ENCODE results near the gene BAD.
A peak's percentile ranks its signal among the peaks of the same experiment; 100 is the strongest.

Gene BAD

GRCh38 chr11:64305075-64305690 is 20.7 kb upstream of the BAD start, which contains the start of gene ESRRA:
Gene ESRRA, plus strand, starts transcription at chr11:64305524. Its CDS starts 1,656 bp downstream, at chr11:64307180.
- H3K9me2 ChIP-seq (replicated peaks; ENCODE audit: insufficient read depth, low read length) = no peaks in the 10 kb centered on the region
- H3F3A ChIP-seq (ENCODE audit: insufficient read depth, low read length) = peaks cover 24% of the 10 kb centered on the region
- H3K4me3 ChIP-seq (ENCODE audit: low read length) = peak within 1 kb of the TSS; percentile 83
- peak within 1 kb of the TSS; percentile 26; the same call in 1 of the 2 replicates for H2AFZ ChIP-seq (ENCODE audit: low read length)
- H3K79me2 ChIP-seq (ENCODE audit: low read length) = peaks cover 36% of the 10 kb centered on the region
- no peaks in the 10 kb centered on the region for H3K36me3 ChIP-seq (replicated peaks; ENCODE audit: insufficient read depth, low read length)
- no peaks in the 10 kb centered on the region for H4K20me1 ChIP-seq (ENCODE audit: insufficient read depth, low read length)
- peak within 1 kb of the TSS; percentile 99 for H3K9ac ChIP-seq (ENCODE audit: low read length)
- H3K4me1 ChIP-seq (ENCODE audit: low read length) = peaks cover 24% of the 10 kb centered on the region
- H3K27ac ChIP-seq (ENCODE audit: low read length) = peak within 1 kb of the TSS; percentile 99
- TF ChIP-seq EZH2 (optimal IDR thresholded peaks at IDR 0.05; ENCODE audit: low read depth, low read length) (no peak), CTCF (IDR thresholded peaks at IDR 0.05; ENCODE audit: low read length) (no peak), EZH2phosphoT487 (IDR thresholded peaks at IDR 0.05; ENCODE audit: low read length) (no peak)
- peak within 1 kb of the TSS; percentile 87 for H3K4me2 ChIP-seq (ENCODE audit: low read depth, low read length)
- peak; percentile 99 for DNase-seq
- no peaks in the 10 kb centered on the region for H3K9me3 ChIP-seq (replicated peaks; ENCODE audit: insufficient read depth, low read length)
- H3K27me3 ChIP-seq (replicated peaks; ENCODE audit: insufficient read depth, low read length) = peaks cover 12% of the 10 kb centered on the region

- no peaks in the 10 kb centered on the region for H3K36me3 ChIP-seq (replicated peaks; ENCODE audit: insufficient read depth, low read length)
- no peaks in the 10 kb centered on the region for H4K20me1 ChIP-seq (ENCODE audit: insufficient read depth, low read length)
- peaks cover 19% of the 10 kb centered on the region for H3K27me3 ChIP-seq (replicated peaks; ENCODE audit: insufficient read depth, low read length)
- peaks cover 29% of the 10 kb centered on the region for H3K79me2 ChIP-seq (ENCODE audit: low read length)
- peaks cover 24% of the 10 kb centered on the region for H3F3A ChIP-seq (ENCODE audit: insufficient read depth, low read length)
- DNase-seq = peak; percentile 96
- H3K9me3 ChIP-seq (replicated peaks; ENCODE audit: insufficient read depth, low read length) = no peaks in the 10 kb centered on the region
- peak overlapping the region; percentile 99 for H3K9ac ChIP-seq (ENCODE audit: low read length)
- H3K9me2 ChIP-seq (replicated peaks; ENCODE audit: insufficient read depth, low read length) = no peaks in the 10 kb centered on the region
- peak overlapping the region; percentile 82 for H3K4me2 ChIP-seq (ENCODE audit: low read depth, low read length)
- H3K4me3 ChIP-seq (ENCODE audit: low read length) = peak overlapping the region; percentile 76
- peak overlapping the region; percentile 99 for H3K27ac ChIP-seq (ENCODE audit: low read length)
- peak overlapping the region; percentile 20; the same call in 1 of the 2 replicates for H2AFZ ChIP-seq (ENCODE audit: low read length)
- TF ChIP-seq CTCF (IDR thresholded peaks at IDR 0.05; ENCODE audit: low read length) = peak; percentile 96
- TF ChIP-seq EZH2 (optimal IDR thresholded peaks at IDR 0.05; ENCODE audit: low read depth, low read length) = no peak
- no peak for TF ChIP-seq EZH2phosphoT487 (IDR thresholded peaks at IDR 0.05; ENCODE audit: low read length)
- peaks cover 24% of the 10 kb centered on the region for H3K4me1 ChIP-seq (ENCODE audit: low read length)
Observed at GRCh38 chr11:64304316-64305072, 20.0 kb upstream of the BAD start.

- H3K9ac ChIP-seq (ENCODE audit: low read length) = peak overlapping the region; percentile 99
- H3K9me3 ChIP-seq (replicated peaks; ENCODE audit: insufficient read depth, low read length) = no peaks in the 10 kb centered on the region
- no peaks in the 10 kb centered on the region for H4K20me1 ChIP-seq (ENCODE audit: insufficient read depth, low read length)
- H3K9me2 ChIP-seq (replicated peaks; ENCODE audit: insufficient read depth, low read length) = no peaks in the 10 kb centered on the region
- peak overlapping the region; percentile 82 for H3K4me2 ChIP-seq (ENCODE audit: low read depth, low read length)
- H3K4me3 ChIP-seq (ENCODE audit: low read length) = peak overlapping the region; percentile 76
- no peaks in the 10 kb centered on the region for H3K36me3 ChIP-seq (replicated peaks; ENCODE audit: insufficient read depth, low read length)
- peak overlapping the region; percentile 99 for H3K27ac ChIP-seq (ENCODE audit: low read length)
- peaks cover 24% of the 10 kb centered on the region for H3K4me1 ChIP-seq (ENCODE audit: low read length)
- H3K27me3 ChIP-seq (replicated peaks; ENCODE audit: insufficient read depth, low read length) = peaks cover 24% of the 10 kb centered on the region
- H3K79me2 ChIP-seq (ENCODE audit: low read length) = peaks cover 26% of the 10 kb centered on the region
- H3F3A ChIP-seq (ENCODE audit: insufficient read depth, low read length) = peaks cover 24% of the 10 kb centered on the region
- DNase-seq = no peak
- 0 out of 2 replicates have a peak overlapping the region, but pooled peaks have one; percentile 1 for H2AFZ ChIP-seq (ENCODE audit: low read length)
- TF ChIP-seq EZH2 (optimal IDR thresholded peaks at IDR 0.05; ENCODE audit: low read depth, low read length) (no peak), CTCF (IDR thresholded peaks at IDR 0.05; ENCODE audit: low read length) (no peak), EZH2phosphoT487 (IDR thresholded peaks at IDR 0.05; ENCODE audit: low read length) (no peak)
Observed at GRCh38 chr11:64304032-64304315, 19.5 kb upstream of the BAD start.

All from MM.1S (cell line).